HepG2 (cell line): ENCODE results near the gene NCAPD2. TPM values are rescaled to one million over a fixed set of nuclear protein-coding genes. Genes with fewer than 3 reads are reported as not detected.

Source experiments
- BRD4 ChIP-seq: sonication (generic); formaldehyde crosslinking; IDR thresholded peaks from 2 replicates; pipeline ENCODE4 v1.4.0; 2020; ENCODE audit warnings: missing genetic modification reagents
- GATAD1 ChIP-seq: IDR thresholded peaks from 2 replicates; pipeline ENCODE4 v1.6.1; 2016; ENCODE audit warnings: missing genetic modification reagents, missing compliant biosample characterization
- HNF4A ChIP-seq: sonication (generic); formaldehyde crosslinking; IDR thresholded peaks from 2 replicates; pipeline ENCODE4 v1.4.0; 2020; ENCODE audit warnings: missing genetic modification reagents
- IRF2 ChIP-seq: IDR thresholded peaks from 2 replicates; pipeline ENCODE4 v1.6.1; 2018; ENCODE audit warnings: missing genetic modification reagents, missing compliant biosample characterization
- KLF16 ChIP-seq, 2 experiments: sonication (generic) in 1 of 2; formaldehyde crosslinking in 1 of 2; IDR thresholded peaks; 2 replicates each; pipeline versions ENCODE4 v1.6.1 to v1.8.0; 2016 to 2023; ENCODE audit warnings: missing genetic modification reagents in 2 of 2, missing compliant biosample characterization in 1 of 2
- MEF2D ChIP-seq: sonication (generic); formaldehyde crosslinking; IDR thresholded peaks from 2 replicates; pipeline ENCODE4 v1.5.1; 2020; ENCODE audit warnings: mild to moderate bottlenecking, missing genetic modification reagents
- MNT ChIP-seq: fragments of 450-650 bp; IDR thresholded peaks from 2 replicates; pipeline ENCODE4 v1.6.1; 2016
- MXD1 ChIP-seq: sonication (generic); formaldehyde crosslinking; IDR thresholded peaks from 2 replicates; pipeline ENCODE4 v1.4.0; 2020; ENCODE audit warnings: mild to moderate bottlenecking, missing genetic modification reagents
- POLR2G ChIP-seq: fragments of 200-400 bp; formaldehyde crosslinking; IDR thresholded peaks from 2 replicates; pipeline ENCODE4 v1.6.1; 2018; ENCODE audit warnings: mild to moderate bottlenecking, low read depth, low read length, moderate library complexity
- RBM39 ChIP-seq: fragments of 200-400 bp; formaldehyde crosslinking; IDR thresholded peaks from one replicate; pipeline ENCODE4 v1.6.1; 2018; ENCODE audit warnings: antibody characterized with exemption, mild to moderate bottlenecking, low read depth, low read length; ENCODE audit not compliant: poor library complexity, severe bottlenecking
- SALL1 ChIP-seq: sonication (generic); formaldehyde crosslinking; IDR thresholded peaks from 2 replicates; pipeline ENCODE4 v1.8.0; 2022; ENCODE audit warnings: mild to moderate bottlenecking, missing genetic modification reagents
- SNAI1 ChIP-seq: sonication (generic); formaldehyde crosslinking; IDR thresholded peaks from 2 replicates; pipeline ENCODE4 v1.5.0; 2020; ENCODE audit warnings: mild to moderate bottlenecking, missing genetic modification reagents, borderline replicate concordance
- TP53 ChIP-seq: sonication (generic); formaldehyde crosslinking; conservative IDR thresholded peaks from 2 replicates; pipeline ENCODE4 v1.4.0; 2020; ENCODE audit warnings: missing genetic modification reagents
- XRCC5 ChIP-seq: fragments of 200-400 bp; formaldehyde crosslinking; optimal IDR thresholded peaks from 2 replicates; pipeline ENCODE3; 2017; ENCODE audit warnings: mild to moderate bottlenecking, low read length
- ZNF33B ChIP-seq: sonication (generic); formaldehyde crosslinking; IDR thresholded peaks from 2 replicates; pipeline ENCODE4 v1.5.1; 2020; ENCODE audit warnings: mild to moderate bottlenecking, missing genetic modification reagents
- ZNF652 ChIP-seq: IDR thresholded peaks from 2 replicates; pipeline ENCODE4 v1.6.1; 2016; ENCODE audit warnings: low read depth, borderline replicate concordance
- polyA plus RNA-seq, 8 experiments: library from polyadenylated mRNA; depleted of rRNA in 3 of 8; stranded (reverse) in 7 of 8; unstranded in 1 of 8; fragments of >200 nt; fragmentation: Illumina TruSeq in 4 of 8; extraction: Trizol in 4 of 8; gene quantifications; 2 replicates each; pipeline versions ENCODE4 v1.2.1 to v1.2.3, GENCODE V29; 2011 to 2016; ENCODE audit warnings: low read depth in 4 of 8, missing spikeins in 1 of 8, mixed read lengths in 1 of 8; ENCODE audit not compliant: insufficient read depth in 1 of 8
- total RNA-seq, 5 experiments: library from RNA; depleted of rRNA; stranded (reverse); fragments of >200 nt; fragmentation: Illumina TruSeq; extraction: Trizol; gene quantifications; 2 replicates each; pipeline ENCODE4 v1.2.3, GENCODE V29; 2016; ENCODE audit warnings: low read depth in 1 of 5
- TF ChIP-seq, protein P1 (sequence below): sonication (generic); formaldehyde crosslinking; IDR thresholded peaks from 2 replicates; pipeline ENCODE4 v1.5.0; 2020; ENCODE audit warnings: mild to moderate bottlenecking, missing genetic modification reagents
- TF ChIP-seq, protein P2 (sequence below): sonication (generic); formaldehyde crosslinking; IDR thresholded peaks from 2 replicates; pipeline ENCODE4 v1.4.0; 2020; ENCODE audit warnings: missing genetic modification reagents

NCAPD2 gene
- total and polyA plus RNA-seq, 2 of the 13 experiments (the other 11 are each of a cell fraction or from before 2014, with no cell fraction given) = 51.1 to 65.6 TPM

GRCh38 chr12:6451348-6452244, 42.3 kb upstream of the NCAPD2 start, which contains the start of gene TAPBPL (continued):
- no peak for TF ChIP-seq BRD4 (CRISPR knock-in tag)
- peak; percentile 58; the same call in 1 of the 2 replicates for TF ChIP-seq SALL1 (CRISPR knock-in tag)
- TF ChIP-seq XRCC5 = peak; percentile 61
- TF ChIP-seq GATAD1 = 0 out of 2 replicates have a peak, but pooled peaks have one; percentile 18
- peak in 1 of 2 experiments; percentile 50; a peak in 1 of 4 replicates for TF ChIP-seq KLF16 (CRISPR knock-in tag; IDR thresholded peaks at IDR 0.05)
- TF ChIP-seq SNAI1 (CRISPR knock-in tag) = peak; percentile 88
- TF ChIP-seq MEF2D (CRISPR knock-in tag) = peak; percentile 23; the same call in 1 of the 2 replicates
- 0 out of 2 replicates have a peak, but pooled peaks have one; percentile 64 for TF ChIP-seq TP53 (CRISPR knock-in tag)
- TF ChIP-seq HNF4A (CRISPR knock-in tag) = no peak
- no peak for TF ChIP-seq RBM39
- TF ChIP-seq, protein P1, sequence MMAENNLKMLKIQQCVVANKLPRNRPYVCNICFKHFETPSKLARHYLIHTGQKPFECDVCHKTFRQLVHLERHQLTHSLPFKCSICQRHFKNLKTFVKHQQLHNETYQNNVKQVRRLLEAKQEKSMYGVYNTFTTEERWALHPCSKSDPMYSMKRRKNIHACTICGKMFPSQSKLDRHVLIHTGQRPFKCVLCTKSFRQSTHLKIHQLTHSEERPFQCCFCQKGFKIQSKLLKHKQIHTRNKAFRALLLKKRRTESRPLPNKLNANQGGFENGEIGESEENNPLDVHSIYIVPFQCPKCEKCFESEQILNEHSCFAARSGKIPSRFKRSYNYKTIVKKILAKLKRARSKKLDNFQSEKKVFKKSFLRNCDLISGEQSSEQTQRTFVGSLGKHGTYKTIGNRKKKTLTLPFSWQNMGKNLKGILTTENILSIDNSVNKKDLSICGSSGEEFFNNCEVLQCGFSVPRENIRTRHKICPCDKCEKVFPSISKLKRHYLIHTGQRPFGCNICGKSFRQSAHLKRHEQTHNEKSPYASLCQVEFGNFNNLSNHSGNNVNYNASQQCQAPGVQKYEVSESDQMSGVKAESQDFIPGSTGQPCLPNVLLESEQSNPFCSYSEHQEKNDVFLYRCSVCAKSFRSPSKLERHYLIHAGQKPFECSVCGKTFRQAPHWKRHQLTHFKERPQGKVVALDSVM (CRISPR knock-in tag) = 0 out of 2 replicates have a peak, but pooled peaks have one; percentile 20
- TF ChIP-seq MXD1 (CRISPR knock-in tag) = peak; percentile 37; the same call in 1 of the 2 replicates
- peak; percentile 46; the same call in 1 of the 2 replicates for TF ChIP-seq MNT
- TF ChIP-seq ZNF652 (CRISPR knock-in tag) = 0 out of 2 replicates have a peak, but pooled peaks have one; percentile 9
- TF ChIP-seq IRF2 (CRISPR knock-in tag) = 0 out of 2 replicates have a peak, but pooled peaks have one; percentile 45
- TF ChIP-seq POLR2G = peak; percentile 83
- TF ChIP-seq, protein P2, sequence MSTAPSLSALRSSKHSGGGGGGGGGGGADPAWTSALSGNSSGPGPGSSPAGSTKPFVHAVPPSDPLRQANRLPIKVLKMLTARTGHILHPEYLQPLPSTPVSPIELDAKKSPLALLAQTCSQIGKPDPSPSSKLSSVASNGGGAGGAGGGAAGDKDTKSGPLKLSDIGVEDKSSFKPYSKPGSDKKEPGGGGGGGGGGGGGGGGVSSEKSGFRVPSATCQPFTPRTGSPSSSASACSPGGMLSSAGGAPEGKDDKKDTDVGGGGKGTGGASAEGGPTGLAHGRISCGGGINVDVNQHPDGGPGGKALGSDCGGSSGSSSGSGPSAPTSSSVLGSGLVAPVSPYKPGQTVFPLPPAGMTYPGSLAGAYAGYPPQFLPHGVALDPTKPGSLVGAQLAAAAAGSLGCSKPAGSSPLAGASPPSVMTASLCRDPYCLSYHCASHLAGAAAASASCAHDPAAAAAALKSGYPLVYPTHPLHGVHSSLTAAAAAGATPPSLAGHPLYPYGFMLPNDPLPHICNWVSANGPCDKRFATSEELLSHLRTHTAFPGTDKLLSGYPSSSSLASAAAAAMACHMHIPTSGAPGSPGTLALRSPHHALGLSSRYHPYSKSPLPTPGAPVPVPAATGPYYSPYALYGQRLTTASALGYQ (CRISPR knock-in tag) = peak; percentile 72; the same call in 1 of the 2 replicates
- TF ChIP-seq ZNF33B = peak; percentile 34; the same call in 1 of the 2 replicates
